Lower lobe of right lung (tissue), 2 donors: ENCODE data around the gene PDF. TPM values are rescaled to one million over a fixed set of nuclear protein-coding genes. Genes with fewer than 3 reads are reported as not detected.

Experiments used
- ATAC-seq, 2 donors: fragments of 200-7000 bp; cut with Tn5 transposase; one replicate each; pipeline ENCODE4 v1.9.1; 2020 to 2022; ENCODE audit warnings: mild to moderate bottlenecking in 2 of 2, moderate library complexity in 2 of 2
- DNase-seq: peaks from one replicate; pipeline ENCODE4 v3.0.0-alpha.2; 2020
- H3K27ac ChIP-seq: fragments of 200-600 bp; one replicate; pipeline ENCODE4 v1.8.0; 2022
- H3K27me3 ChIP-seq: fragments of 200-600 bp; one replicate; pipeline ENCODE4 v1.8.0; 2022; ENCODE audit warnings: low read depth
- H3K36me3 ChIP-seq: fragments of 200-600 bp; one replicate; pipeline ENCODE4 v1.8.0; 2022; ENCODE audit warnings: mild to moderate bottlenecking
- H3K4me1 ChIP-seq: fragments of 200-600 bp; one replicate; pipeline ENCODE4 v1.8.0; 2022
- H3K4me3 ChIP-seq: fragments of 200-600 bp; one replicate; pipeline ENCODE4 v1.8.0; 2022; ENCODE audit warnings: mild to moderate bottlenecking
- H3K9me3 ChIP-seq: fragments of 200-600 bp; one replicate; pipeline ENCODE4 v1.8.0; 2022
- CTCF ChIP-seq: fragments of 200-600 bp; IDR thresholded peaks from one replicate; pipeline ENCODE4 v1.8.0; 2022; ENCODE audit warnings: antibody characterized with exemption, mild to moderate bottlenecking
- intact Hi-C: fragments of 100-400 bp; cut with DNase I; formaldehyde crosslinking; loops from one replicate; pipeline ENCODE4 v1.11.0; 2022
- total RNA-seq: library from RNA; stranded (reverse); fragmentation: NEBNext Ultra II Directional; extraction: Animal tissue kit (Norgen Biotek cat#: 25700); gene quantifications from one replicate; pipeline ENCODE4 v1.2.1, GENCODE V29; 2021
- donor health status: DM: no; HTN: yes; CAD: no; lungs with severe emphysema.

PDF gene
- total RNA-seq, 1 donor from 2014 or later: 6.3 TPM

GRCh38 chr16:69322343-69322742, 8.0 kb downstream of the PDF start:
- Histone ChIP-seq H3K27me3 (no peaks in the 10 kb centered on the region), H3K27ac (no peak overlapping the region), H3K36me3 (peaks cover 100% of the 10 kb centered on the region), H3K9me3 (no peaks in the 10 kb centered on the region), H3K4me3 (no peak overlapping the region), H3K4me1 (peaks cover 10% of the 10 kb centered on the region)
- no peak for ATAC-seq
- no peak for TF ChIP-seq CTCF
- DNase-seq: no peak
- intact Hi-C loops: no loop called here

GRCh38 chr16:69321080-69321479, 9.3 kb downstream of the PDF start:
- DNase-seq (no peak), ATAC-seq (no peak)
- intact Hi-C loops: no loop called here

GRCh38 chr16:69320740-69321073, 9.7 kb downstream of the PDF start:
- no peak overlapping the region for H3K27ac ChIP-seq
- peaks cover 100% of the 10 kb centered on the region for H3K36me3 ChIP-seq
- no peak for TF ChIP-seq CTCF
- H3K4me1 ChIP-seq: peaks cover 9% of the 10 kb centered on the region
- ATAC-seq: no peak
- no peaks in the 10 kb centered on the region for H3K9me3 ChIP-seq
- no peak for DNase-seq
- no peak overlapping the region for H3K4me3 ChIP-seq
- H3K27me3 ChIP-seq: no peaks in the 10 kb centered on the region
- intact Hi-C loops: no loop called here

More at GRCh38 chr16:69321080-69321479, 9.3 kb downstream of the PDF start:
- no peak for TF ChIP-seq CTCF
- Histone ChIP-seq H3K4me3 (no peak overlapping the region), H3K27me3 (no peaks in the 10 kb centered on the region), H3K27ac (no peak overlapping the region), H3K4me1 (peaks cover 9% of the 10 kb centered on the region), H3K36me3 (peaks cover 100% of the 10 kb centered on the region), H3K9me3 (no peaks in the 10 kb centered on the region)

GRCh38 chr16:69319826-69320739, 10.3 kb downstream of the PDF start:
- H3K9me3 ChIP-seq: no peaks in the 10 kb centered on the region
- intact Hi-C loops: no loop called here
- ATAC-seq: no peak
- DNase-seq: no peak
- no peak overlapping the region for H3K27ac ChIP-seq
- H3K4me3 ChIP-seq: no peak overlapping the region
- H3K27me3 ChIP-seq: no peaks in the 10 kb centered on the region
- peaks cover 100% of the 10 kb centered on the region for H3K36me3 ChIP-seq
- H3K4me1 ChIP-seq: peaks cover 9% of the 10 kb centered on the region
- no peak for TF ChIP-seq CTCF

- TF ChIP-seq CTCF: no peak
- DNase-seq (no peak), ATAC-seq (no peak)
- Histone ChIP-seq H3K9me3 (no peaks in the 10 kb centered on the region), H3K27ac (no peak overlapping the region), H3K36me3 (peaks cover 100% of the 10 kb centered on the region), H3K27me3 (no peaks in the 10 kb centered on the region), H3K4me1 (peaks cover 5% of the 10 kb centered on the region), H3K4me3 (no peak overlapping the region)
- intact Hi-C loops: no loop called here
Observed at GRCh38 chr16:69319381-69319780, 11.0 kb downstream of the PDF start.
